ENCODE data around the gene NSG1.

NSG1 gene

GRCh38 chr4:4374388-4375098 lies 12.4 kb upstream of the NSG1 start:
- no peak for DNase-seq

- DNase-seq = no peak
Measured at GRCh38 chr4:4376074-4376473, 10.8 kb upstream of the NSG1 start.

- DNase-seq = no peak
Measured at GRCh38 chr4:4377191-4377590, 9.7 kb upstream of the NSG1 start.

GRCh38 chr4:4377732-4378460 lies 9.0 kb upstream of the NSG1 start:
- no peak for DNase-seq

- no peak for DNase-seq
Measured at GRCh38 chr4:4379540-4380087, 7.3 kb upstream of the NSG1 start.

- no peak for DNase-seq
Measured at GRCh38 chr4:4383085-4383484, 3.8 kb upstream of the NSG1 start.

- DNase-seq = no peak
Measured at GRCh38 chr4:4384837-4385236, 2.1 kb upstream of the NSG1 start.

GRCh38 chr4:4385729-4386295 lies 1.1 kb upstream of the NSG1 start:
- DNase-seq = no peak

- no peak for DNase-seq
Measured at GRCh38 chr4:4386296-4386735, 586 bp upstream of the NSG1 start.

- no peak for DNase-seq
Measured at GRCh38 chr4:4387531-4388310, 819 bp downstream of the NSG1 start.

- DNase-seq = no peak
Measured at GRCh38 chr4:4388311-4388790, 1.4 kb downstream of the NSG1 start.

- no peak for DNase-seq
Measured at GRCh38 chr4:4388836-4389575, 2.1 kb downstream of the NSG1 start.

GRCh38 chr4:4390046-4390445 lies 3.1 kb downstream of the NSG1 start:
- DNase-seq = no peak

GRCh38 chr4:4390515-4391240 lies 3.8 kb downstream of the NSG1 start:
- no peak for DNase-seq

- DNase-seq = no peak
Measured at GRCh38 chr4:4391866-4392265, 5.0 kb downstream of the NSG1 start.

GRCh38 chr4:4392501-4393183 lies 5.7 kb downstream of the NSG1 start:
- no peak for DNase-seq

- DNase-seq = no peak
Measured at GRCh38 chr4:4394644-4395043, 7.7 kb downstream of the NSG1 start.

GRCh38 chr4:4395371-4395770 lies 8.5 kb downstream of the NSG1 start:
- DNase-seq = no peak

GRCh38 chr4:4395849-4396627 lies 9.1 kb downstream of the NSG1 start:
- DNase-seq = peak; percentile 37

All from fibroblast of skin of back (primary cell).